OCI-LY1 (cell line): ENCODE measurements around the gene SH3YL1.

ENCODE experiments used
- H2AFZ ChIP-seq: fragments of 200-600 bp; sonication (generic), shearing (Covaris generic); 2 replicates; pipeline ENCODE4 v1.6.0; 2014; ENCODE audit warnings: antibody characterized with exemption, mild to moderate bottlenecking, low read length
- H3F3A ChIP-seq: fragments of 200-600 bp; sonication (generic), shearing (Covaris generic); 2 replicates; pipeline ENCODE4 v1.6.0; 2014; ENCODE audit warnings: mild to moderate bottlenecking, antibody characterized with exemption, low read length, moderate library complexity; ENCODE audit not compliant: insufficient read depth
- H3K27ac ChIP-seq: fragments of 200-600 bp; sonication (generic); 2 replicates; pipeline ENCODE4 v1.5.1; 2014; ENCODE audit warnings: low read length, mixed run types, mild to moderate bottlenecking, low read depth; ENCODE audit not compliant: poor library complexity, severe bottlenecking
- H3K27me3 ChIP-seq: fragments of 200-600 bp; sonication (generic); 2 replicates; pipeline ENCODE4 v1.6.0; 2014; ENCODE audit warnings: antibody characterized with exemption, mild to moderate bottlenecking, low read length, moderate library complexity; ENCODE audit not compliant: insufficient read depth
- H3K36me3 ChIP-seq: fragments of 200-600 bp; sonication (generic); 2 replicates; pipeline ENCODE4 v1.6.1; 2014; ENCODE audit warnings: mild to moderate bottlenecking, antibody characterized with exemption, low read length, moderate library complexity, mixed read lengths; ENCODE audit not compliant: insufficient read depth
- H3K4me1 ChIP-seq: fragments of 200-600 bp; sonication (generic); 2 replicates; pipeline ENCODE4 v1.5.1; 2014; ENCODE audit warnings: mild to moderate bottlenecking, low read length, moderate library complexity; ENCODE audit not compliant: insufficient read depth, severe bottlenecking
- H3K4me2 ChIP-seq: fragments of 200-600 bp; sonication (generic), shearing (Covaris generic); 2 replicates; pipeline ENCODE4 v1.6.1; 2014; ENCODE audit warnings: low read length
- H3K4me3 ChIP-seq: fragments of 200-600 bp; sonication (generic); 2 replicates; pipeline ENCODE4 v1.5.1; 2014; ENCODE audit warnings: low read length, low read depth, mild to moderate bottlenecking, mixed read lengths; ENCODE audit not compliant: poor library complexity, severe bottlenecking
- H3K79me2 ChIP-seq: fragments of 200-600 bp; shearing (Covaris generic); 2 replicates; pipeline ENCODE4 v1.6.1; 2016; ENCODE audit warnings: mixed run types, low read length, mixed read lengths; ENCODE audit not compliant: insufficient read depth
- H3K9ac ChIP-seq: fragments of 200-600 bp; sonication (generic), shearing (Covaris generic); 2 replicates; pipeline ENCODE4 v1.6.1; 2014; ENCODE audit warnings: mild to moderate bottlenecking, low read length, mixed read lengths
- H3K9me2 ChIP-seq: fragments of 200-600 bp; sonication (generic), shearing (Covaris generic); 2 replicates; pipeline ENCODE4 v1.6.1; 2014; ENCODE audit warnings: low read depth, mild to moderate bottlenecking, low read length, mixed read lengths
- H3K9me3 ChIP-seq: fragments of 200-600 bp; shearing (Covaris generic); 2 replicates; pipeline ENCODE4 v1.6.1; 2014; ENCODE audit warnings: low read length, mixed read lengths
- H4K20me1 ChIP-seq: fragments of 200-600 bp; sonication (generic), shearing (Covaris generic); 2 replicates; pipeline ENCODE4 v1.6.0; 2016; ENCODE audit warnings: mild to moderate bottlenecking, low read length; ENCODE audit not compliant: insufficient read depth
- CTCF ChIP-seq: fragments of 200-600 bp; sonication (generic), shearing (Covaris generic); IDR thresholded peaks from 2 replicates; pipeline ENCODE4 v1.5.1; 2017; ENCODE audit warnings: mild to moderate bottlenecking, antibody characterized with exemption, low read length, moderate library complexity, mixed read lengths
- EZH2 ChIP-seq: fragments of 200-600 bp; sonication (generic), shearing (Covaris generic); IDR thresholded peaks from 2 replicates; pipeline ENCODE4 v1.8.0; 2017; ENCODE audit warnings: borderline replicate concordance, mixed run types, mild to moderate bottlenecking, antibody characterized with exemption, low read length, moderate library complexity, mixed read lengths

The SH3YL1 gene

GRCh38 chr2:180311-180710 is 83.5 kb downstream of the SH3YL1 start:
- Histone ChIP-seq H3K9me2 (no peaks in the 10 kb centered on the region), H3K9me3 (peaks cover 6% of the 10 kb centered on the region; the same call in 1 of the 2 replicates), H3K4me2 (no peak overlapping the region), H3K4me1 (no peaks in the 10 kb centered on the region), H2AFZ (no peak overlapping the region), H3K9ac (no peak overlapping the region), H3K36me3 (no peaks in the 10 kb centered on the region), H3K27me3 (no peaks in the 10 kb centered on the region), H4K20me1 (no peaks in the 10 kb centered on the region), H3K27ac (no peak overlapping the region), H3F3A (no peaks in the 10 kb centered on the region), H3K4me3 (no peak overlapping the region), H3K79me2 (no peaks in the 10 kb centered on the region)
- no peak for TF ChIP-seq EZH2
- TF ChIP-seq CTCF: no peak

GRCh38 chr2:179886-180285 is 83.9 kb downstream of the SH3YL1 start:
- no peak overlapping the region for H3K4me3 ChIP-seq
- no peak overlapping the region for H3K27ac ChIP-seq
- no peaks in the 10 kb centered on the region for H3K9me2 ChIP-seq
- no peaks in the 10 kb centered on the region for H3K4me1 ChIP-seq
- no peaks in the 10 kb centered on the region for H3K27me3 ChIP-seq
- peaks cover 6% of the 10 kb centered on the region; the same call in 1 of the 2 replicates for H3K9me3 ChIP-seq
- no peaks in the 10 kb centered on the region for H3K36me3 ChIP-seq
- H3K4me2 ChIP-seq: no peak overlapping the region
- no peaks in the 10 kb centered on the region for H3K79me2 ChIP-seq
- H3F3A ChIP-seq: no peaks in the 10 kb centered on the region
- no peaks in the 10 kb centered on the region for H4K20me1 ChIP-seq
- TF ChIP-seq EZH2: no peak
- TF ChIP-seq CTCF: no peak
- no peak overlapping the region for H3K9ac ChIP-seq
- H2AFZ ChIP-seq: no peak overlapping the region

GRCh38 chr2:177733-178132 is 86.1 kb downstream of the SH3YL1 start:
- no peak for TF ChIP-seq CTCF
- TF ChIP-seq EZH2: no peak
- 0 out of 2 replicates have a peak, but pooled peaks cover 3% of the 10 kb centered on the region for H3K9me3 ChIP-seq
- H3K36me3 ChIP-seq: no peaks in the 10 kb centered on the region
- H3K4me3 ChIP-seq: no peak overlapping the region
- no peaks in the 10 kb centered on the region for H3F3A ChIP-seq
- no peaks in the 10 kb centered on the region for H3K9me2 ChIP-seq
- H3K4me2 ChIP-seq: no peak overlapping the region
- no peak overlapping the region for H2AFZ ChIP-seq
- H3K4me1 ChIP-seq: no peaks in the 10 kb centered on the region
- H3K79me2 ChIP-seq: no peaks in the 10 kb centered on the region
- H3K27me3 ChIP-seq: no peaks in the 10 kb centered on the region
- no peak overlapping the region for H3K27ac ChIP-seq
- no peaks in the 10 kb centered on the region for H4K20me1 ChIP-seq
- no peak overlapping the region for H3K9ac ChIP-seq
